Effector memory CD4-positive, alpha-beta T cell (primary cell): ENCODE data around the gene GNPTAB.

Experiments
- DNase-seq, 3 donors: peaks; one replicate each; pipeline ENCODE4 v3.0.0-alpha.2; 2020
- H3K27ac ChIP-seq: 2 replicates; pipeline ENCODE4 v1.7.0; 2013; ENCODE audit warnings: mild to moderate bottlenecking, low read length, moderate library complexity; ENCODE audit not compliant: insufficient read depth, poor library complexity, severe bottlenecking
- H3K27me3 ChIP-seq: replicated peaks from 2 replicates; pipeline ENCODE4 v1.7.0; 2013; ENCODE audit warnings: mild to moderate bottlenecking, low read length; ENCODE audit not compliant: insufficient read depth, control insufficient read depth, poor library complexity, severe bottlenecking
- H3K36me3 ChIP-seq: 2 replicates; pipeline ENCODE4 v1.7.0; 2013; ENCODE audit warnings: mild to moderate bottlenecking, low read length, moderate library complexity; ENCODE audit not compliant: control insufficient read depth, insufficient read depth
- H3K4me1 ChIP-seq: 2 replicates; pipeline ENCODE4 v1.7.0; 2013; ENCODE audit warnings: low read length, mild to moderate bottlenecking; ENCODE audit not compliant: control insufficient read depth, insufficient read depth, poor library complexity, severe bottlenecking
- H3K4me3 ChIP-seq: 2 replicates; pipeline ENCODE4 v1.7.0; 2013; ENCODE audit warnings: low read length, low read depth, mild to moderate bottlenecking; ENCODE audit not compliant: insufficient read depth, poor library complexity, severe bottlenecking
- H3K9me3 ChIP-seq: 2 replicates; pipeline ENCODE4 v1.7.0; 2013; ENCODE audit warnings: mild to moderate bottlenecking, low read length, moderate library complexity; ENCODE audit not compliant: control insufficient read depth

Gene GNPTAB

GRCh38 chr12:101779200-101779599, 51.6 kb downstream of the GNPTAB start:
- Histone ChIP-seq H3K9me3 (no peaks in the 10 kb centered on the region), H3K4me3 (no peak overlapping the region), H3K27me3 (no peaks in the 10 kb centered on the region), H3K36me3 (peaks cover 21% of the 10 kb centered on the region), H3K27ac (no peak overlapping the region), H3K4me1 (no peaks in the 10 kb centered on the region)
- no peak for DNase-seq

DNA sequence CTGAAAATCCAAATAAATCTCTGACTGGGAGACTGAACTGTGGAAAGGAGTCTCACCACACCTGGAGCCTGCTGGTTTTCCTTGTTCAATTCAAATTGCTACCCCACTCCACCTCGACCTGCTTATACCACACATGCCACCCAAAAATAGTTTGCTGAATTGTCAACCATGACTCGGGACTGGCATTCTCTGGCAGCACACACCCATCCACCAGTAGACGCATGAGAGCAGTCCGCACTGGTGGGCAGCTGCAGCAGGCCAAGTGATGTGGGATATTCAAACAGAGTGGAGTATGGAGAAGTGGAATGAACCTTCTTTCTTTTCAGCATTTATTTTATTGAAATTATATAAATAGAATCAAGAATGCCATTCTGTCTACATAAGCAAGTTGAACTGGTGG, 52.8 kb downstream of the GNPTAB start:
- Histone ChIP-seq H3K4me1 (no peaks in the 10 kb centered on the region), H3K27ac (no peak overlapping the region), H3K36me3 (peaks cover 21% of the 10 kb centered on the region), H3K27me3 (no peaks in the 10 kb centered on the region), H3K4me3 (no peak overlapping the region), H3K9me3 (no peaks in the 10 kb centered on the region)
- no peak for DNase-seq

DNA sequence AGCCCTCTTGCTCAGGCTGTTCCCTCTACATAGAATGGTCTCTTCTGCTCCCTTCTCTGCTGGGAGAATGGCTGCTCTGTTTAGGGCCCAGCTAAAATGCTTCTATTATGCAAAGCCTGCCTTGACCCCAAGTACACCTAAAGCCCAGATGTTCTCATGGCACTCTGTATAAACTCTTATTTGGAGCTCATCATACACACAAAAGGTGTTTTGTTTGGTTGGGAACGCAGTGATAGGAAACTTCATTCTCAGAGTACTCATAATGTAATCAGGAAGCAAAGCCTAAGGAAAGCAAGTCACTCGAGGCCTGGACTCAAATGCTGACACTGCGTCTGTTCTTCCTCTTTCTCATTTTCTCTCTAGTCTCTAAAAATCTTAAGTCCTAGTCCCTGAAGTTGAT, 53.3 kb downstream of the GNPTAB start:
- Histone ChIP-seq H3K9me3 (no peaks in the 10 kb centered on the region), H3K27ac (no peak overlapping the region), H3K27me3 (no peaks in the 10 kb centered on the region), H3K4me1 (no peaks in the 10 kb centered on the region), H3K4me3 (no peak overlapping the region), H3K36me3 (peaks cover 21% of the 10 kb centered on the region)
- DNase-seq = no peak

GRCh38 chr12:101775816-101776215, 54.9 kb downstream of the GNPTAB start:
- H3K27ac ChIP-seq = no peak overlapping the region
- no peak overlapping the region for H3K4me3 ChIP-seq
- H3K4me1 ChIP-seq = no peaks in the 10 kb centered on the region
- peaks cover 19% of the 10 kb centered on the region for H3K36me3 ChIP-seq
- DNase-seq = no peak
- no peaks in the 10 kb centered on the region for H3K9me3 ChIP-seq
- no peaks in the 10 kb centered on the region for H3K27me3 ChIP-seq

GRCh38 chr12:101773650-101774162, 57.1 kb downstream of the GNPTAB start:
- H3K9me3 ChIP-seq = no peaks in the 10 kb centered on the region
- H3K27ac ChIP-seq = no peak overlapping the region
- H3K4me3 ChIP-seq = no peak overlapping the region
- H3K27me3 ChIP-seq = no peaks in the 10 kb centered on the region
- DNase-seq = peak; percentile 41 to 54 (median 43)
- no peaks in the 10 kb centered on the region for H3K4me1 ChIP-seq
- H3K36me3 ChIP-seq = peaks cover 10% of the 10 kb centered on the region

GRCh38 chr12:101772012-101772775, 58.6 kb downstream of the GNPTAB start:
- peaks cover 6% of the 10 kb centered on the region for H3K36me3 ChIP-seq
- H3K27ac ChIP-seq = no peak overlapping the region
- no peak overlapping the region for H3K4me3 ChIP-seq
- DNase-seq = no peak
- H3K9me3 ChIP-seq = no peaks in the 10 kb centered on the region
- no peaks in the 10 kb centered on the region for H3K27me3 ChIP-seq
- no peaks in the 10 kb centered on the region for H3K4me1 ChIP-seq

DNA sequence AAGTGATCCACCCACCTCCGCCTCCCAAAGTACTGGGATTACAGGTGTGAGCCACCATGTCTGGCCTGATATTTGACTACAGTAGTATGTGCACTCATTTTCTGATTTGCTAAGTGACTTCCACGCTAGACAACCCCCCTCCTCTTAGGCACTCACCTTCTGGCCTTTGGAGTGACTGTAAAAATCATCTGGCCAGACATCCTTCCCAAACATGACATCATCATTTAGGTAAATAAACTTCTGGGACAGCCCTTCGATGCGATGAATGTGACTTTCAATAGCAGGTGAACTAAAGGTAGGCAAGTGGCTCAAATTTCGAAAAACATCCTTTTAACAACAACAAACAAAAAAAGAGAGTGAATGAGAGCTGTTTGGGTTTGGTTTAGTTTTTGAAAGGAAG, 60.9 kb downstream of the GNPTAB start:
- no peak overlapping the region for H3K4me3 ChIP-seq
- no peaks in the 10 kb centered on the region for H3K4me1 ChIP-seq
- H3K27me3 ChIP-seq = no peaks in the 10 kb centered on the region
- peaks cover 6% of the 10 kb centered on the region for H3K36me3 ChIP-seq
- DNase-seq = no peak
- H3K9me3 ChIP-seq = no peaks in the 10 kb centered on the region
- no peak overlapping the region for H3K27ac ChIP-seq

- DNase-seq = no peak
- H3K27me3 ChIP-seq = no peaks in the 10 kb centered on the region
- H3K9me3 ChIP-seq = no peaks in the 10 kb centered on the region
- peaks cover 6% of the 10 kb centered on the region for H3K36me3 ChIP-seq
- H3K4me1 ChIP-seq = no peaks in the 10 kb centered on the region
- H3K4me3 ChIP-seq = no peak overlapping the region
- H3K27ac ChIP-seq = no peak overlapping the region
These were observed 62.0 kb downstream of the GNPTAB start for GRCh38 chr12:101768781-101769180.

- Histone ChIP-seq H3K27ac (no peak overlapping the region), H3K4me3 (no peak overlapping the region), H3K4me1 (no peaks in the 10 kb centered on the region), H3K9me3 (no peaks in the 10 kb centered on the region), H3K36me3 (peaks cover 6% of the 10 kb centered on the region), H3K27me3 (no peaks in the 10 kb centered on the region)
- DNase-seq = no peak
These were observed 63.2 kb downstream of the GNPTAB start for GRCh38 chr12:101767537-101767936.

DNA sequence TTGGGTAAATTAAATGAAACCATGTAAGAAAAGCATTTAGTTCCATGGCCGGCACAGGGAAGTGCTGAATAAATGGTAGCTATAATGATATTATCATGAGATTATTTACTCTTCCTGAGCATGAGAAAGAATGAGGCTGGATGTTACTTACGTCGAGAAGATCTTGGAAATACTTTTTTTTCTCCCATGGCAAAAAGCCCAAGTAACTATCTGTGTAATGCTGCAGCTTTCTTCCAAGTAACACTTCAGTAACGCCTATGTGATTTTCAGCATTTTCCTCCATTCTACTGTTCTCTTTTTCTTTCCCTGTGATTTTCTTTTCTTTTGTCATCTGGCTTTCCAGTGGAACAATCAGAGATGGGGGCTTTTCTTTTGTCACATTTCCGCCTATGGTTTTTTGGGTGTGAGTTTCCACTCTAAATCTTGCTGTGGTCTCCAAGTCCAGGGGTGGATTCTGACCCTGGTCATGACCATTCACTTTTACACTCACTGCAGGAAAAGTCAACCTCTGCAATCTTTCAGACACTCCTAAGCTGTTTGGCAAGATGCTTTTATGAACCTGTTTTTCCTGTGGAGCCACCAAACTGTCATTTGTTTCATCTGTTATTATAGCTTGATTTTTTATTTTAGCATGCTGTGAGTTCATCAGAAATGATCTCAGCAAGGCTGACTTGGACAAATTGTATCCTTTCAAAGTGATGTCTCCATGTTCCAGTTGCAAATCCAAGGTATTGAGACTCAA, 66.5 kb downstream of the GNPTAB start:
- Histone ChIP-seq H3K9me3 (no peaks in the 10 kb centered on the region), H3K36me3 (peaks cover 13% of the 10 kb centered on the region), H3K4me3 (no peak overlapping the region), H3K4me1 (no peaks in the 10 kb centered on the region), H3K27ac (no peak overlapping the region), H3K27me3 (no peaks in the 10 kb centered on the region)
- DNase-seq = no peak
